GM10248 (cell line): ENCODE results near the gene ROR2.

Experiments used
- CTCF ChIA-PET: fragments of 300-600 bp; sonication (Branson Sonifier 250); formaldehyde crosslinking; extraction: SDS; loops from one replicate; lab custom pipeline; 2021; ENCODE audit warnings: antibody characterized with exemption; lab: Yijun Ruan, JAX
- POLR2A ChIA-PET: fragments of 350-650 bp; sonication (Branson Sonifier 250); formaldehyde crosslinking; extraction: SDS; loops from one replicate; lab custom pipeline; 2020; ENCODE audit warnings: antibody characterized with exemption; lab: Yijun Ruan, JAX
- DNase-seq: peaks from one replicate; pipeline ENCODE4 v3.0.0; 2012; ENCODE audit errors: extremely low spot score
- CTCF ChIP-seq: IDR thresholded peaks from 2 replicates; pipeline ENCODE4 v1.5.1; 2012; ENCODE audit warnings: mild to moderate bottlenecking, low read depth; ENCODE audit errors: extremely low read depth, missing control alignments, control extremely low read depth

The ROR2 gene

GRCh38 chr9:91705386-91705785, 244.6 kb downstream of the ROR2 start:
- POLR2A ChIA-PET = no interaction called here
- DNase-seq = no peak
- no peak for TF ChIP-seq CTCF
- CTCF ChIA-PET = interaction anchor here (0.5 kb wide), 1 partner anchor 648 kb away, joined by 3 read pairs; no protein-coding TSS in a partner anchor

- TF ChIP-seq CTCF = no peak
- ChIA-PET CTCF (interaction anchor here (1.6 kb wide), 1 partner anchor 26 kb away, joined by 5 read pairs; no protein-coding TSS in a partner anchor), POLR2A (no interaction called here)
- DNase-seq = no peak
Observed at GRCh38 chr9:91700475-91700874, 249.6 kb downstream of the ROR2 start.

- ChIA-PET POLR2A (no interaction called here), CTCF (no interaction called here)
- TF ChIP-seq CTCF = no peak
- DNase-seq = no peak
Observed at GRCh38 chr9:91698266-91698665, 251.8 kb downstream of the ROR2 start.

- no peak for DNase-seq
- CTCF ChIA-PET = interaction anchor here (1.3 kb wide), 1 partner anchor 15 kb away, joined by 3 read pairs; no protein-coding TSS in a partner anchor
- POLR2A ChIA-PET = interaction anchor here (0.6 kb wide), 1 partner anchor 148 kb away, joined by 5 read pairs; no protein-coding TSS in a partner anchor
- no peak for TF ChIP-seq CTCF
Observed at GRCh38 chr9:91697201-91697600, 252.8 kb downstream of the ROR2 start.

GRCh38 chr9:91694081-91694870, 255.8 kb downstream of the ROR2 start:
- no peak for DNase-seq
- TF ChIP-seq CTCF = no peak
- ChIA-PET CTCF (no interaction called here), POLR2A (no interaction called here)

- TF ChIP-seq CTCF = no peak
- POLR2A ChIA-PET = no interaction called here
- no peak for DNase-seq
- CTCF ChIA-PET = no interaction called here
Observed at GRCh38 chr9:91693226-91693625, 256.8 kb downstream of the ROR2 start.
